MG63 (cell line): ENCODE measurements around the gene ENPEP. TPM values are rescaled to one million over a fixed set of nuclear protein-coding genes. Genes with fewer than 3 reads are reported as not detected.

Experiments
- DNase-seq: peaks from one replicate; pipeline ENCODE4 v3.0.0-alpha.2; 2020
- H3K27me3 ChIP-seq: fragments of 250-450 bp; sonication (Bioruptor Pico); 2 replicates; pipeline ENCODE4 v1.5.1; 2020; ENCODE audit warnings: mild to moderate bottlenecking, moderate library complexity
- H3K36me3 ChIP-seq: fragments of 250-450 bp; sonication (Bioruptor Pico); 2 replicates; pipeline ENCODE4 v1.5.1; 2020; ENCODE audit warnings: mild to moderate bottlenecking, moderate library complexity
- H3K4me3 ChIP-seq: fragments of 250-450 bp; sonication (Bioruptor Pico); 2 replicates; pipeline ENCODE4 v1.5.1; 2020; ENCODE audit warnings: mild to moderate bottlenecking, moderate library complexity
- H3K9me3 ChIP-seq: fragments of 250-450 bp; sonication (Bioruptor Pico); 2 replicates; pipeline ENCODE4 v1.5.1; 2020; ENCODE audit warnings: mild to moderate bottlenecking, moderate library complexity
- total RNA-seq: library from RNA; depleted of rRNA; stranded (reverse); fragments of >200 nt; shearing (Covaris generic); gene quantifications from 2 replicates; pipeline ENCODE4 v1.2.3, GENCODE V29; 2014; ENCODE audit warnings: low replicate concordance; rRNA removed

The ENPEP gene
- total RNA-seq, 1 experiment from 2014 or later = not detected

- no peaks in the 10 kb centered on the region for H3K27me3 ChIP-seq
- H3K9me3 ChIP-seq = no peaks in the 10 kb centered on the region
- H3K36me3 ChIP-seq = no peaks in the 10 kb centered on the region
- DNase-seq = no peak
- no peak overlapping the region for H3K4me3 ChIP-seq
Measured at GRCh38 chr4:110610940-110611831, 135.2 kb downstream of the ENPEP start.

GRCh38 chr4:110611968-110612447, 136.1 kb downstream of the ENPEP start:
- Histone ChIP-seq H3K4me3 (no peak overlapping the region), H3K27me3 (no peaks in the 10 kb centered on the region)
- no peak for DNase-seq

GRCh38 chr4:110612631-110613269, 136.8 kb downstream of the ENPEP start:
- H3K4me3 ChIP-seq = no peak overlapping the region
- no peaks in the 10 kb centered on the region for H3K9me3 ChIP-seq
- H3K36me3 ChIP-seq = no peaks in the 10 kb centered on the region
- DNase-seq = no peak
- no peaks in the 10 kb centered on the region for H3K27me3 ChIP-seq

More at GRCh38 chr4:110611968-110612447, 136.1 kb downstream of the ENPEP start:
- H3K9me3 ChIP-seq = no peaks in the 10 kb centered on the region
- no peaks in the 10 kb centered on the region for H3K36me3 ChIP-seq

GRCh38 chr4:110613745-110614144, 137.8 kb downstream of the ENPEP start:
- H3K4me3 ChIP-seq = no peak overlapping the region
- H3K27me3 ChIP-seq = no peaks in the 10 kb centered on the region
- no peak for DNase-seq
- H3K9me3 ChIP-seq = no peaks in the 10 kb centered on the region
- no peaks in the 10 kb centered on the region for H3K36me3 ChIP-seq

GRCh38 chr4:110614173-110614963, 138.4 kb downstream of the ENPEP start:
- Histone ChIP-seq H3K4me3 (no peak overlapping the region), H3K27me3 (no peaks in the 10 kb centered on the region), H3K36me3 (no peaks in the 10 kb centered on the region), H3K9me3 (no peaks in the 10 kb centered on the region)
- DNase-seq = no peak

Other genes starting within 250 kb of the ENPEP start
- gene PITX2, start 146.9 kb downstream of the ENPEP start, total RNA-seq = 4.5 and 6.7 TPM in 2 replicates